ENCODE results near the gene PWWP2B.

DNA sequence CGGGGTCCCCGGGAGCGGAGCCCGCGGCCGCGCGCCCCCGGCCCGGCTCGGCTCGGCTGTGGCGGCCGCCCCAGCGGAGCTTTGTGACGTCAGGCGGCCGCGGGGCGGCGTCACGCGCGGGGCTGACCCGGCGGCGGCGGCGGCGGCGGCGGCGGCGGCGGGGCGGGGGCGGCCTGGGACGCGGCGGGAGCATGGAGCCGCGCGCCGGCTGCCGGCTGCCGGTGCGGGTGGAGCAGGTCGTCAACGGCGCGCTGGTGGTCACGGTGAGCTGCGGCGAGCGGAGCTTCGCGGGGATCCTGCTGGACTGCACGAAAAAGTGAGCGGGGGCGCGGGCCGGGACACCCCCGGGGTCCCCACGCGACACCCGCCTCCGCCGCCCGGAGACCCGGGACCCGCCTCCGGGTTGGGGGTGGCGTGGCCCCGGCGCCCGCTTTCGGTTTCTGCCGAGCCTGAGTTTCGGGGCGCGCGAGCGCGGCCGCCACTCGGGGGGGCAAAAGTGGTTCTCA is at the start of gene PWWP2B:
- TF ChIP-seq, protein P1, sequence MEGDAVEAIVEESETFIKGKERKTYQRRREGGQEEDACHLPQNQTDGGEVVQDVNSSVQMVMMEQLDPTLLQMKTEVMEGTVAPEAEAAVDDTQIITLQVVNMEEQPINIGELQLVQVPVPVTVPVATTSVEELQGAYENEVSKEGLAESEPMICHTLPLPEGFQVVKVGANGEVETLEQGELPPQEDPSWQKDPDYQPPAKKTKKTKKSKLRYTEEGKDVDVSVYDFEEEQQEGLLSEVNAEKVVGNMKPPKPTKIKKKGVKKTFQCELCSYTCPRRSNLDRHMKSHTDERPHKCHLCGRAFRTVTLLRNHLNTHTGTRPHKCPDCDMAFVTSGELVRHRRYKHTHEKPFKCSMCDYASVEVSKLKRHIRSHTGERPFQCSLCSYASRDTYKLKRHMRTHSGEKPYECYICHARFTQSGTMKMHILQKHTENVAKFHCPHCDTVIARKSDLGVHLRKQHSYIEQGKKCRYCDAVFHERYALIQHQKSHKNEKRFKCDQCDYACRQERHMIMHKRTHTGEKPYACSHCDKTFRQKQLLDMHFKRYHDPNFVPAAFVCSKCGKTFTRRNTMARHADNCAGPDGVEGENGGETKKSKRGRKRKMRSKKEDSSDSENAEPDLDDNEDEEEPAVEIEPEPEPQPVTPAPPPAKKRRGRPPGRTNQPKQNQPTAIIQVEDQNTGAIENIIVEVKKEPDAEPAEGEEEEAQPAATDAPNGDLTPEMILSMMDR (IDR thresholded peaks at IDR 0.05): no peak
- TF ChIP-seq, protein P2, sequence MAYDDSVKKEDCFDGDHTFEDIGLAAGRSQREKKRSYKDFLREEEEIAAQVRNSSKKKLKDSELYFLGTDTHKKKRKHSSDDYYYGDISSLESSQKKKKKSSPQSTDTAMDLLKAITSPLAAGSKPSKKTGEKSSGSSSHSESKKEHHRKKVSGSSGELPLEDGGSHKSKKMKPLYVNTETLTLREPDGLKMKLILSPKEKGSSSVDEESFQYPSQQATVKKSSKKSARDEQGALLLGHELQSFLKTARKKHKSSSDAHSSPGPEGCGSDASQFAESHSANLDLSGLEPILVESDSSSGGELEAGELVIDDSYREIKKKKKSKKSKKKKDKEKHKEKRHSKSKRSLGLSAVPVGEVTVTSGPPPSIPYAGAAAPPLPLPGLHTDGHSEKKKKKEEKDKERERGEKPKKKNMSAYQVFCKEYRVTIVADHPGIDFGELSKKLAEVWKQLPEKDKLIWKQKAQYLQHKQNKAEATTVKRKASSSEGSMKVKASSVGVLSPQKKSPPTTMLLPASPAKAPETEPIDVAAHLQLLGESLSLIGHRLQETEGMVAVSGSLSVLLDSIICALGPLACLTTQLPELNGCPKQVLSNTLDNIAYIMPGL (CRISPR knock-in tag; IDR thresholded peaks at IDR 0.05): no peak
- TF ChIP-seq, protein P3, sequence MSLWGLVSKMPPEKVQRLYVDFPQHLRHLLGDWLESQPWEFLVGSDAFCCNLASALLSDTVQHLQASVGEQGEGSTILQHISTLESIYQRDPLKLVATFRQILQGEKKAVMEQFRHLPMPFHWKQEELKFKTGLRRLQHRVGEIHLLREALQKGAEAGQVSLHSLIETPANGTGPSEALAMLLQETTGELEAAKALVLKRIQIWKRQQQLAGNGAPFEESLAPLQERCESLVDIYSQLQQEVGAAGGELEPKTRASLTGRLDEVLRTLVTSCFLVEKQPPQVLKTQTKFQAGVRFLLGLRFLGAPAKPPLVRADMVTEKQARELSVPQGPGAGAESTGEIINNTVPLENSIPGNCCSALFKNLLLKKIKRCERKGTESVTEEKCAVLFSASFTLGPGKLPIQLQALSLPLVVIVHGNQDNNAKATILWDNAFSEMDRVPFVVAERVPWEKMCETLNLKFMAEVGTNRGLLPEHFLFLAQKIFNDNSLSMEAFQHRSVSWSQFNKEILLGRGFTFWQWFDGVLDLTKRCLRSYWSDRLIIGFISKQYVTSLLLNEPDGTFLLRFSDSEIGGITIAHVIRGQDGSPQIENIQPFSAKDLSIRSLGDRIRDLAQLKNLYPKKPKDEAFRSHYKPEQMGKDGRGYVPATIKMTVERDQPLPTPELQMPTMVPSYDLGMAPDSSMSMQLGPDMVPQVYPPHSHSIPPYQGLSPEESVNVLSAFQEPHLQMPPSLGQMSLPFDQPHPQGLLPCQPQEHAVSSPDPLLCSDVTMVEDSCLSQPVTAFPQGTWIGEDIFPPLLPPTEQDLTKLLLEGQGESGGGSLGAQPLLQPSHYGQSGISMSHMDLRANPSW (CRISPR knock-in tag; conservative IDR thresholded peaks at IDR 0.05; ENCODE audit: low read depth): no peak
- TF ChIP-seq CBFB (CRISPR knock-in tag; IDR thresholded peaks at IDR 0.05; ENCODE audit: low read depth): no peak
- TF ChIP-seq, protein P4, sequence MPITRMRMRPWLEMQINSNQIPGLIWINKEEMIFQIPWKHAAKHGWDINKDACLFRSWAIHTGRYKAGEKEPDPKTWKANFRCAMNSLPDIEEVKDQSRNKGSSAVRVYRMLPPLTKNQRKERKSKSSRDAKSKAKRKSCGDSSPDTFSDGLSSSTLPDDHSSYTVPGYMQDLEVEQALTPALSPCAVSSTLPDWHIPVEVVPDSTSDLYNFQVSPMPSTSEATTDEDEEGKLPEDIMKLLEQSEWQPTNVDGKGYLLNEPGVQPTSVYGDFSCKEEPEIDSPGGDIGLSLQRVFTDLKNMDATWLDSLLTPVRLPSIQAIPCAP (CRISPR knock-in tag; IDR thresholded peaks at IDR 0.05): no peak
- TF ChIP-seq, protein P5, sequence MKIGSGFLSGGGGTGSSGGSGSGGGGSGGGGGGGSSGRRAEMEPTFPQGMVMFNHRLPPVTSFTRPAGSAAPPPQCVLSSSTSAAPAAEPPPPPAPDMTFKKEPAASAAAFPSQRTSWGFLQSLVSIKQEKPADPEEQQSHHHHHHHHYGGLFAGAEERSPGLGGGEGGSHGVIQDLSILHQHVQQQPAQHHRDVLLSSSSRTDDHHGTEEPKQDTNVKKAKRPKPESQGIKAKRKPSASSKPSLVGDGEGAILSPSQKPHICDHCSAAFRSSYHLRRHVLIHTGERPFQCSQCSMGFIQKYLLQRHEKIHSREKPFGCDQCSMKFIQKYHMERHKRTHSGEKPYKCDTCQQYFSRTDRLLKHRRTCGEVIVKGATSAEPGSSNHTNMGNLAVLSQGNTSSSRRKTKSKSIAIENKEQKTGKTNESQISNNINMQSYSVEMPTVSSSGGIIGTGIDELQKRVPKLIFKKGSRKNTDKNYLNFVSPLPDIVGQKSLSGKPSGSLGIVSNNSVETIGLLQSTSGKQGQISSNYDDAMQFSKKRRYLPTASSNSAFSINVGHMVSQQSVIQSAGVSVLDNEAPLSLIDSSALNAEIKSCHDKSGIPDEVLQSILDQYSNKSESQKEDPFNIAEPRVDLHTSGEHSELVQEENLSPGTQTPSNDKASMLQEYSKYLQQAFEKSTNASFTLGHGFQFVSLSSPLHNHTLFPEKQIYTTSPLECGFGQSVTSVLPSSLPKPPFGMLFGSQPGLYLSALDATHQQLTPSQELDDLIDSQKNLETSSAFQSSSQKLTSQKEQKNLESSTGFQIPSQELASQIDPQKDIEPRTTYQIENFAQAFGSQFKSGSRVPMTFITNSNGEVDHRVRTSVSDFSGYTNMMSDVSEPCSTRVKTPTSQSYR (CRISPR knock-in tag; IDR thresholded peaks at IDR 0.05): no peak

Measured in WTC11 (cell line).